NCI-H2171 treated with DMSO at 0.1 percent for 48 hours (cell line): ENCODE measurements around the gene EVI5.
"Not testable (repeated sequence)": the region's sequence is repeated elsewhere in the genome, so short reads cannot be mapped to it uniquely, and the experiment has no call there.

Source experiments
- DNase-seq: peaks from one replicate; lab custom pipeline; 2025; lab: John Stamatoyannopoulos, UW

EVI5 gene

DNA sequence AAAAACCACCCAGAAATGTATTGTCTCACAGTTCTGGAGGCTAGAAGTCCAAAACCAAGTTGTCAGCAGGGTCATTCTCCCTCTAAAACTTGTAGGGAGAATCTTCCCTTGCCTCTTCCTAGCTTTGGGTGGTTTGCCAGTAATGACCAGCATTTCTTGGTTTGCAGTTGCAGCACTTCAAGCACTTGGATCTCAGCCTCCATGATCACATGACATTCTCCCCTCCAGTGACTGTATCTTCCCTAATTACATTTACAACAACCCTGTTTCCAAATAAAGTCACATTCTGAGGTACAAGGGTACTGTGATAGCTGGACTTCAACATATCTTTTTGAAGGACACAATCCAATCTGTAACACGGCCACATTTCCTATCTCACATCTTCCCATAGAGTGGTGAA lies 37.2 kb downstream of the EVI5 start:
- no peak for DNase-seq

DNA sequence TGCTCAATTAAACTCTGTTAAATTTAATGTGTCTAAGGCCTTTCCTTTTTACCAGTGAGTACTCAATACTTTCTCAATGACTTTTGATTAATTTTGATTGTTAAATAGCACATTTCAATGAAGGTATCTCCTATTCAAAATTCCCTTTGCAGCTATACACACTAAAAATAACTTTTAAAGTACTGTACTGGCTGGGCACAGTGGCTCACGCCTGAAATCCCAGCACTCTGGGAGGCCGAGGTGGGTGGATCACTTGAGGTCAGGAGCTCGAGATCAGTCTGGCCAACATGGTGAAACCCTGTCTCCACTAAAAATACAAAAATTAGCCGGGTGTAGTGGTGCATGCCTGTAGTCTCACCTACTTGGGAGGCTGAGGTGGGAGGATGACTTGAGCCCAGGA lies 38.7 kb downstream of the EVI5 start:
- not testable (repeated sequence) for DNase-seq

DNA sequence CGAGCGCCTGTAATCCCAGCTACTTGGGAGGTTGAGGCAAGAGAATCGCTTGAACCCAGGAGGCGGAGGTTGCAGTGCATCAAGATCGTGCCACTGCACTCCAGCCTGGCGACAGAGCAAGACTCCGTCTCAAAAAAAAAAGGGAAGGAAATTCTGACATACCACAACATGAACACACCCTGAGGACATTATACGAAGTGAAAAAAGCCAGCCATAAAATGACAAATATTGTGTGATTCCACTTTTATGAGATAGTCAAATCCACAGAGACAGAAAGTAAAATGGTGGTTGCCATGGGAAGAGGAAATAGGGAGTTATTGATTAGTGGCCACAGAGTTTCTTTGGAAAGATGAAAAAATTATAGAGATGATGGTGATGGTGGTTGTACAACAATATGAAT lies 41.7 kb downstream of the EVI5 start:
- DNase-seq, result no peak

DNA sequence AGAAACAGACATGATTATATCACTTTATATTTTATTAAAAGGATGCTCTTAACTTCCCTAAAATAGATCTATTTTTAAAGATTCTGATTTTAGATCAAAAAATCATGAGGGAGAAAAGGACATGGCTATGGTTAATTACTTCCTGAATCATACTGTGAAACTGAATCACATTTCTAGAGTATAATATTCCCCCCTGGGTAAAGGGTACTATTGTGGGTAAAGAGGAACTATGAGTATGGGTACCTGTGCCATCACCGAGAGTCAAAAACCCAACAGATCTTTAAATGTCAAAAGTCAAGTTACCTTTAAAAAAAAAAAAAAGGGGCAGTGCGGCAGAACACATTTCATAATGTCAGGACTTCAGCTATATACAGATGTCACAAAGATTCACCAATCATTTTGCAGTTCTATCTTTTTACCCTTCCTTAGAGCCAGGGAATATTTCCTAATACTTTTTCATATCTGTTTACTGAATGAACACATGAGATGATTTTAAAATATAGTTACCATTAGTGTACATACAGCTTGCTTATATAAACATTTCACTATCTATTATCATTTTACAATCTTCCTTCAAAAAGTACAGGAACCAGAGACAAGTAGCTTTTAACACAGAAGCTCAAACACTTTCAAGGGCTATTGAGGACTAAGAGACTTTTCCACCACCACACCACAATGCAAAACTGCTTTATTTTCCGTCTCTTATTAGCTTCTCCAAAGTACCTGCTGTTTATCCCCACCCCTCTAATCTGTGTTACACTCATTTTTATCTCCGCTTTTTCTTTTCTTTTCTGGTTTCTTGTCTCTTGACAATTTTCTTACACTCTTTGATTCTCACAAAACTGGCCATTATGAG lies 45.0 kb downstream of the EVI5 start:
- no peak for DNase-seq

DNA sequence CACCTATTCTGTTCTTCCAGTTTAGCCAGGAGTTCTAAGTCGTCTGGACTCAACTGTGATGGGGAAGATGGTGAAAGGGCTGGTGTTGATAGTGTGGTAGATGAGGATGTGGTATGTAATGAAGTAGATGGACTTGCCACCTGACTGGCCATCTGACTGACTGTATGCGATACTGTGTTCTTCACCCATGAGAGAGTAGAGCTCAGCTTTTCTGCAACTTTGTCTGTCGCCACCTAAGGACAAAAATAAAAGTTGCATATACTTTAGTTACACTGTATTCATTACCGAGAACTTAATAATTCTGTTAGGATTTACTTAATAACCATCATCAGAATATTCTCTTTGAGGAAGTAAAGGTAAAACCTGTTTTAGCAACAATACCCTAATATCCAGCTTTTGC lies 48.5 kb downstream of the EVI5 start:
- no peak for DNase-seq

DNA sequence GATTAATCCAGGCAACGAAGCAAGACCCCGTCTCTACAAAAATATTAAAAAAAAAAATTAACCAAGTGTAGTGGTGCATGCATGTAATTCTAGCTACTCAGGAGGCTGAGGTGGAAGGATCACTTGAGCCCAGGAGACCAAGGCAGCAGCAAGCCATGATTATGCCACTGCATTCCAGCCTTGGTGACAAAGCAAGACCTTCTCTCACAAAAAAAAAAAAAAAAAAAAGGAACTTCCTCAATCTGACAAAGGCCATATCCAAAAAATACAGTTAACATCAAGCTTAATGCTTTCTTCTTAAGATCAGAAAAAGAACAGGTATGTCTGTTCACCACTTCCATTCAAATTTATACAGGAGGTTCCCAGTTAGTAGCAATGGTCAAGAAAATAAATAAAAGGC lies 54.4 kb downstream of the EVI5 start:
- no peak for DNase-seq

DNA sequence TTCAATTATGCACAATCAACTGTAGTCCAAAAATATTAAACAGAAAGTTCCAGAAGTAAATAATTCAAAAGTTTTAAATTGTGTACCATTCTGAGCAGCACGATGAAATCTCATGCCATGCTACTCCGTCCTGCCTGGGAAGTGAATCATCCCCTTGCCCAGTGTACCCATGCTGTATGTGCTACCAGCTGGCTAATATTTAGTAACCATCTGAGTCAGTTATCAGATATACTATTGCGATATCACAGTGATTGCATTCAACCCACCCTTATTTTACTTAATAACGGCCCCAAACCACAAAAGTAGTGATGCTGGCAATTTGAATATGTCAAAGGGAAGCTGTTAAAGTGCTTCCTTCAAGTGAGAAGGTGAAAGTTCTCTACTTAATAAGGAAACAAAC lies 56.2 kb downstream of the EVI5 start:
- DNase-seq, result no peak

DNA sequence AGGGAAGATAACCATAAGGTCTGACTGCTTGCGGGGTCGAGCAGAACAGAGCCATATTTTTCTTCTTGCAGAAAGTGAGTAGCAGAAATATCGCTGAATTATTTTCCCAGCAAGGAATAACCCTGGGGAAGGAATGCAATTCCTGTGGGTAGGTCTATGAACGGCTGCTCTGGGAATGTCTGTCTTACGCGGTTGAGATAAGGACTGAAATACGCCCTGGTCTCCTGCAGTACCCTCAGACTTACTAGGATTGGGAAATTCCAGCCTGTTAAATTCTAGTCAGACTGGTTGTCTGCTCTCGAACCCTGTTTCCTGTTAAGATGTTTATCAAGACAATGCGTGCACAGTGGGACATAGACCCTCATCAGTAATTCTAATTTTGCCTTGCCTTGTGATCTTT lies 61.2 kb downstream of the EVI5 start:
- DNase-seq, result not testable (repeated sequence)

DNA sequence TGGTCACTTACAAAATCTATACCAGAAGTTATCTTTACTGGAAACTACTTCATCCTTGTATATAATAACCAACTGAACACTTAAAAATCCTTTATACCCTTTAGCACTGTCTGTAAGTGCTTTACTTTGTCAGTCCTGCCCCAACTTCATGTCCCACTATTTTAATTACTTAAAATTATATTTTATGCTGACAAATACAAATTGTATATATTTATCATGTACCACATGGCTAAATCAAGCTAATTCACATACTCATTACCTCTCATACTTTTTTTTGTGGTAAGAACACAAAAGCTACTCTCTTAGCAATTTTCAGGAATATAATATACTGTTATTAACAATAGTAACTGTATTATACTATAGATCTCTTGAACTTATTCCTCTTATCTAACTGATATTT lies 63.0 kb downstream of the EVI5 start:
- no peak for DNase-seq

DNA sequence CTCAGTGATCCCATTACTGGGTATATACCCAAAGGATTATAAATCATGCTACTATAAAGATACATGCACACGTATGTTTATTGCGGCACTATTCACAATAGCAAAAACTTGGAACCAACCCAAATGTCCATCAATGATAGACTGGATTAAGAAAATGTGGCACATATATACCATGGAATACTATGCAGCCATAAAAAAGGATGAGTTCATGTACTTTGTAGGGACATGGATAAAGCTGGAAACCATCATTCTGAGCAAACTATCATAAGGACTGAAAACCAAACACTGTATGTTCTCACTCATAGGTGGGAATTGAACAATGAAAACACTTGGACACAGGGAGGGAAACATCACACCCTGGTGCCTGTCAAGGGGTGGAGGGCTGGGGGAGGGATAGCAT lies 63.8 kb downstream of the EVI5 start:
- not testable (repeated sequence) for DNase-seq

DNA sequence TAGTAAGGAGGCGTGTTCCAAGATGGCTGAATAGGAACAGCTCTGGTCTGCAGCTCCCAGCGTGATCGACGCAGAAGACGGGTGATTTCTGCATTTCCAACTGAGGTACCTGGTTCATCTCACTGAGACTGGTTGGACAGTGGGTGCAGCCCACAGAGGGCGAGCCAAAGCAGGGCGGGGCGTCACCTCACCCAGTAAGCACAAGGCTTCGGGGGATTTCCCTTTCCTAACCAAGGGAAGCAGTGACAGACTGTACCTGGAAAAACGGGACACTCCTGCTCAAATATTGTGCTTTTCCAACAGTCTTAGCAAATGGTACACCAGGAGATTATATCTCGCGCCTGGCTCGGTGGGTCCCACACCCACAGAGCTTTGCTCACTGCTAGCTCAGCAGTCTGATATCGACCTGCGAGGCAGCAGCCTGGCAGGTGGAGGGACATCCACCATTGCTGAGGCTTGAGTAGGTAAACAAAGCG lies 69.4 kb downstream of the EVI5 start:
- DNase-seq, result not testable (repeated sequence)

DNA sequence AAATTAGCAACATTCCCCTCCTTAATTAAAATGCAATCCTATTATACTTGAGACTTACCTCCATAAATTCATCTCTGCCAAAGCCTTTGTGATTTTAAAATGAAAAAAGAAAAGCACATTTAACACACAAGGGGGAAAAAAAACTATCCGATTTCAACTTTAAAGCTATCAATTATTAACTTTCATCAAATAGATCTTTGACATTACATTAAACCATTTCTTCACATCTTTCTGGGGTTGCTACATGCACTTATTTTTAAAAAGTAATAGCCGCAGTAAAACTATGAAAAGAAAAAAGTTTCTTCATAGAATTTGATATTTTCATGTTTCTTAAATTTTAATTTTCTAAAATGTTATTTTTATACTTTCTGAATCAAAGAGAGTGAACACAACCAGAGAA lies 71.0 kb downstream of the EVI5 start:
- DNase-seq, result no peak

DNA sequence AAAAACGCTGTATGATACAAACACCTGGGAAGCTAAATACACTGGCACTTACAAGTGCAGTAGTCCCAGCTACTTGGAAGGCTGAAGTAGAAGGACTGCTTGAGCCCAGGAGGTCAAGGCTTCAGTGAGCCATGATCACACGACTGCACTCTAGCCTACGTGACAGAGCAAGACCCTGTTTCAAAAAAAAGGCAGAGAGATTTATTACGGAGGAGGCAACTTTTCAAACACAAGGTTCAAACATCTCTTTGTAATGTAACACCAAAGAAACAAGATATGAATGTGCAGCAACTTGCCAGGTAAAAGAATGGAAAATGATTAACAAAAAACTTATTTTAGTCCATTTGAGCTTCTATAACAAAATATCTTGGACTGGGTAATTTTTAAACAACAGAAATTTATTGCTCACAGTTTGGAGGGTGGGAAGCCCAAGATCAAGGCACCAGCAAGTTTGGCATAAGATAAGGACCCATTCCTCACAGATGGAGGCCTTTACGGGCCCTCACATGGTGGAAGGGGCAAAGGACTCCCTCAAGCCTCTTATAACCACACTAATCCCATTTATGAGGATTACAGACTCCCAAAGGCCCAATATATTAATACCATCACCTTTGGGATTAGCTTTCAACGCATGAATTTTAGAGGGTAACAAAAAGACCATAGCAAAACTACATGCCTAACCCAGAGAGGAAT lies 73.3 kb downstream of the EVI5 start:
- no peak for DNase-seq

DNA sequence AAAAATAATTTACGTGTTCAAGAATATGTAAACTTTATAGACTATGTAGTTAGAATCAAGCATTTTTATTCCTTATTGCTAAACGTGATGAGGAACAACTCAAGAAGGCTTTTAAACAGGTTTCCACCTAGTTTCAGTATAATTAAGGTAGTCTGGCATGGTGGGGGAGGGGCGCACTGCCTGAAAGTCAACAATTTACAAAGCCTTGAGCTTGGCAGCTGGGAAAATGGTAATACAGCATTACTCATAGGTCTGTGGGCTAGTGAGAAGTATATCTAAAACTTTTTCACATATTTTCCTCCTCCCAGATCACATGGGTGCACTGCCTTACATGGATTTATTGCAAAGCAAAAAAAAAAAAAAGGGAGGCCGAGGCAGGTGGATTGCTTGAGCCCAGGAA lies 75.2 kb downstream of the EVI5 start:
- DNase-seq, result no peak

DNA sequence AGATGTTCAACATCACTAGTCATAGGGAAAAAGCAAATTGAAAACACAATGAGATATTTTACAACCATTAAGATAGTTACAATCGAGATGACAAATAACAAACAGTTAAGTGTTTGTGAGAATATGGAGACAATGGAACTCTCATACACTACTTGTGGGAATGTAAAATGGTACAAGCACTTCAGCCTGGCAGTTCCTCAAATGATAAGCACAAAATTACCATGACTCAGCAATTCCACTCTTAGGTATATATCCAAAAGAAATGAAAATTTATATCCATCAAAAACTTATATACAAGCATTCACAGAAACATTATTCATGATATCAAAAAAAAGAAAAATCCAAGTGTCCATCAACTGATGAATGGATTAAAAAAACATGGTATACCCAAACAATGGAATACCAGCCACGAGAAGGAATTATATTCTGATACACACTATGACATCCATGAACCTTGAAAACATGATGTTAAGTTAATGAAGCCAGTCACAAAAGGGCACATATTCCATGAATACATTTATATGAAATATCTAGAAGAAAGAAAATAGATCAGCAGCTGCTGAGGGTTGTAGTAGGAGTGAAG lies 76.4 kb downstream of the EVI5 start:
- DNase-seq, result no peak

DNA sequence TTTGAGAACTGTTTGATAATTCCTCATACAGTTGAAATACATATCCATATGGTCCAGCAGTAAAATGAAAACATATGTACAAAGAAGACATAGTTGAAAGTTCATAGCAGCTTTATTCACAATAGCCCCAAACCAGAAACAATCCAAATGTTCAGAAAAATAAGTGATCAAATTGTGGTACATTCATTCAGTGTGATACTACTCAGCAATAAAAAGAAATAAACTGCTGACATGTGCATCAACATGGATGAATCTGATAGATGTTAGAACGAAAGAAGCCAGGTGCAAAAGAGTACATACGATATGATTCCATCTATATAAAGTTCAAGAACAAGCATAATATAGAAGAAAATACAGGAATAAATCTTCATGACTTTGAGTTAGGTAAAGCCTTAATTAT lies 77.2 kb downstream of the EVI5 start:
- no peak for DNase-seq

DNA sequence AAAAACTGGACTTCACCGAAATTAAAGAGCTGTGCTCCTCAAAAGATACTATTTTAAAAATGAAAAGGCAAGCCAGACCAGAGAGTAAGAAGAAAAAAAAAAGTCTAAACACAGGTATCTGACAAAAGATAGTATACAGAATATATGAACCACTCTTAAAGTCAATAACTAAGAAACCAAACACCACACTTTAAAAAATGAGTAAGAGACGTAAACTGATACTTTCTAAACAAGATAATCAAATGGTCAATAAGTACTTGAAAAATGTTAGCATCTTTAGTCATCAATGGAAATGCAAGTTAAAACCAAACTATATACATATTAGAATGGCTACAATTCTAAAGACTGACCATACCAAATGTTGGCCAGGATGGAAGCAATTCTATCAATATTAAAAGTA lies 77.6 kb downstream of the EVI5 start:
- no peak for DNase-seq

DNA sequence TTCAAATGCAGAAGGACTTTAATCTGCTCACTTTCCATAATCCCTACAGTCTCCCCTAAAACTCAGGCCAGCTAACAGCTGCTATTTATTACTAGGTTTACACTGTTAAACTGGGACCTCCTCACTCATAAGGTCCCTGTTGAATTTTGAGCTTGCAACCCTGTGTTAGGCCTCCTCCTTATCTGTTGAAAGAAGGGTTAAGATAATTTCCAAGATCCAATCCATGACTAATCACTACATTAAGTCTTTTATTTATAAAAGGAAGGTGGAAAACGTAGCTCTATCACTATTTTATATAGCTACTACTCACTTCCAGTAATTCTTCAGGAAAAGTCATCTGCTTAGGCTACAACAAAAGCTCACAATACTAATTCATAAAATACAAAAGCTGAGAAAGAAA lies 79.5 kb downstream of the EVI5 start:
- DNase-seq, result no peak

DNA sequence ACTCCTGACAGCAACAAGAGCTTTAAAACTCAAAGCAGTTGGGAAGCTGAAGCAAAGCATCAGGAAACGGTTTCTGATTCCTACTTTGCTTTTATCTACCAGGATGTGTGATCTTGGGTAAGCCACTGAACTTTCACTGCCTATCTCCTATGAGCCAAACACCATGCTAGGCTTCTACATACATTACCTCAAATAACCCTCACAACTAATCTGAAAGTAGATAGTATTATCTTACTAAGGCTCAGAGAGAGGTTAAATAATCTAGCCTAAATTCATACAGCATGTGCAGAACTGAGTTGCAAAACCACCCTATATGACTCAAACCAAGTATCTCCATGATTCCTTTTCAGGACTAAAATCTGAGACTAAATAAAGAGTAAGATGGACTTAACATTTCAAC lies 83.8 kb downstream of the EVI5 start:
- no peak for DNase-seq

DNA sequence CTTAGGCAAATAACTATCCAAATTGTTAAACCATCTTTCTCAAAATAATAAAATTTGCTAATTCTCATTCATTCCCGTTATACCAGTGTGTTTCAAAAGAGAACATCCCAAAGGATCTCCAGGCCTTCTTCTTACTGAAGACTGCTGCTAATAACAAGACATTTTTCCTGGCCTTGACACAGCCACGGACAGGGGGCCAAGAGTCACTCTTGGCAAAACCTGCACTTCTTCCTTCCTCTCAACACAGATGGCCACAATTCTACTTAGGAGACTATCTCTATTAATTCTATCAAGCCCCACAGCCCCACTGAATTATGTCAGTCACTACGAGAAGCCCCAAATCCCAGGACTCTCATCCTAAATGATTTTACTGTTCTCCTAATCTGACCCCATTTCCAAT lies 86.0 kb downstream of the EVI5 start:
- no peak for DNase-seq

DNA sequence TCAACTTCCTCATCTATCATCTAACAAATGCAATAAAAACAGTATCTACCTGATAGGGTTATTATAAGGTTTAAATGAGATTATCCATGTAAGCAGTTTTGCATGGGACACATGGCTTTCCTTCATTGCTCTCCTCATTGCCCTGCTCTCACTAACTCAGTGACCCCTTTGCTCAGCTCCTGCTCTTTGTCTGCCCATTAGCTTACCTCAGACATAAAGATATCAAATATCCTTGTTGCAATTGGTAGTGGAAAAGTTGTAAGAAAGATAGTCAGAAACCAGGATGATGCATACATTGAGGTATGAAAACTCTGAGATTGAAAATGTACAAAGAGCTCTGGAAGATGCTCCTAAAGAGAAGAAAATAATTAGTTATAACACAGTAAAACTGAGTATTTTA lies 89.8 kb downstream of the EVI5 start:
- DNase-seq, result no peak

DNA sequence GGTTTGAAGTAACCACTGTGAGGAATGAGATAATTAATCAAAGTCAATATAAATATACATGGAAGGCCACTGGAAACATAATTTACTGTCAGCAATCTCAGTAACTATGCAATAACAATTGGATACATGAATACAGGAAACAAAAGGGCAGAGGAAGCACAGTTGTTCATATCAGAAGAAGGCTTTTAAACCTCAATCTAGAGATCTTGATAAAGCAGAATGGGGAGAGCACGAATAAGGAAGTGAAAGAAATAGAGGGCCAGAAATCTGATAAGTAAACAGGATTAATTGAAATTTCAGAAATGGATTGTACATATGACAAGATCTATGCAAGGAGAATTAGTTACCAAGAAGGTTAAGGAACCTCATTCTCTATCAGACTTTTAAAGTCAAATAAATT lies 93.0 kb downstream of the EVI5 start:
- DNase-seq, result no peak

DNA sequence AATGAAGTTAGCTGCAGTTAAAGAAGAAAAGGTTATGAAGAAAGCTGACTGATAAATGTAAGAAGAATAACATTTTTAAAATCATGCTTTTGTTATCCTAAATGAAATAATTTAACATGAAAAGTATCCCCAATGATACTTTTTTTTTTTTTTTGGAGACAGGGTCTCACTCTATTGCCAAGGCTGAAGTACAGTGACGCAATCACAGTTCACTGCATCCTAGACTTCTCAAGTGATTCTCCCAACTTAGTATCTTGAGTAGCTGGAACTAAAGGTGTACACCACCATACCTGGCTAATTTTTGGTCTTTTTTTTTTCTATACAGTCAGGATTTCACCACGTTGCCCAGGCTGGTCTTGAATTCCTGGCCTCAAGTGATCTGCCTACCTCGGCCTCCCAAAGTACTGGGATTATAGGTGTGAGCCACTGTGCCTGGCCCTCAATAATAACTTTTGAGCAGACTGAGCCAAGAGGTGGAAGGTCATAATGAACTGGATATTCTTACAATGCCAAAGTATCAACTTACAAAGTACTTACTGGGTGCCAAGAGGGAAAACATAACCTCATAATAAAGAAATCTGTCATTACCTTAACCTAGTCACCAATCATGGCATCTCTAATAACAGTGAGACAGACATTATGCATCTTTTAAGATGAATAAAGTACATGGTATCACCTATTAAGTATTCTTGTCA lies 94.5 kb downstream of the EVI5 start:
- no peak for DNase-seq
